Measurements from ENCODE around the gene TBC1D3D.
"Not testable (repeated sequence)": the region's sequence is repeated elsewhere in the genome, so short reads cannot be mapped to it uniquely, and the experiment has no call there.

Gene TBC1D3D

GRCh38 chr17:38003676-38004075 is at the start of gene TBC1D3D:
TBC1D3D (plus strand) TSS chr17:38003976; CDS start chr17:38005561, 1,585 bp downstream.
- H3K4me3 Mint-ChIP-seq; H3K27me3 Mint-ChIP-seq (ENCODE audit: low read depth, poor library complexity); H3K27ac Mint-ChIP-seq; H3K36me3 Mint-ChIP-seq (ENCODE audit: low read depth); H3K9me3 Mint-ChIP-seq; H3K4me1 Mint-ChIP-seq; DNase-seq: not testable (repeated sequence)

DNA sequence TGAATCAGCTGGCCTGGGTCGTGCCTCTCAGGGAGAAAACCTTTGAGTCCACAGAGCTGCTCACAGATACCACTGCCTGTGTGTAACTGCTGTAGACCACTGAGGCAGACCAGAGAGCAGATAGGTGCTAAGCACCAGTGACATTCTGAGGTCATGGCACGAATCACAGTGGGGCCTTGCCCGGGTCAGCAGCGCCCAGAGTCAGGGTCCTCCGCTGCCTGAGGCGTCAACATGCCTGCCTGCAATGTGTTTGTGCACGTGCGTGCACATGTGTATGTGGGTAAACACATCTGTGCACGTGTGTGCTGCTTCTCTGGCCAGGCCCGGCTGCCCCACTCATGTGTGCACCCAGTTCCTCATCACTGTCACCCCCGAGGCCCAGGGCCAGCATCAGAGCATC is 14.8 kb upstream of the TBC1D3D start, which contains the start of gene TBC1D3L:
Gene TBC1D3L (minus strand): TSS at position 101 of the 400 bp plus-strand sequence. CDS start 1,540 bp downstream, outside the sequence.
- not testable (repeated sequence) for DNase-seq; H3K9me3 Mint-ChIP-seq; H3K27ac Mint-ChIP-seq; H3K4me1 Mint-ChIP-seq; H3K27me3 Mint-ChIP-seq (ENCODE audit: low read depth, poor library complexity); H3K4me3 Mint-ChIP-seq; H3K36me3 Mint-ChIP-seq (ENCODE audit: low read depth)

Data from nephron progenitor cell (in vitro differentiated cells).